K562 (cell line): ENCODE measurements around the gene KLHL29.

Experiments
- CTCF ChIP-seq, 3 experiments: IDR thresholded peaks in 2 of 3; conservative IDR thresholded peaks in 1 of 3; 2 replicates each; pipeline ENCODE4 v1.5.1; 2011 to 2012; ENCODE audit warnings: low read length in 3 of 3, mild to moderate bottlenecking in 3 of 3, control low read depth in 2 of 3, improper control_type of control experiment in 1 of 3, inconsistent platforms in 1 of 3, low read depth in 1 of 3, mixed read lengths in 1 of 3, moderate library complexity in 1 of 3; ENCODE audit not compliant: insufficient read depth in 2 of 3
- HDAC2 ChIP-seq: fragments of 450-650 bp; IDR thresholded peaks from 2 replicates; pipeline ENCODE4 v1.6.1; 2016; ENCODE audit warnings: mild to moderate bottlenecking
- ZNF384 ChIP-seq: IDR thresholded peaks from 2 replicates; pipeline ENCODE4 v1.6.1; 2012; ENCODE audit warnings: low read depth, low read length, improper control_type of control experiment

- TF ChIP-seq ZNF384 (no peak), CTCF (IDR thresholded peaks at IDR 0.05 in 2 of 3, conservative IDR thresholded peaks at IDR 0.05 in 1 of 3; ENCODE audit: insufficient read depth in 2 of 3, low read depth in 1 of 3, low read length in 3 of 3) (no peak), HDAC2 (no peak)
Observed at GRCh38 chr2:23627236-23628009, 242.4 kb downstream of the KLHL29 start.
